HepG2 (cell line): ENCODE results near the gene ARFGAP2. TPM values are rescaled to one million over a fixed set of nuclear protein-coding genes. Genes with fewer than 3 reads are reported as not detected.

Experiments used
- CEBPB ChIP-seq: IDR thresholded peaks from 2 replicates; pipeline ENCODE4 v1.6.1; 2011; ENCODE audit warnings: low read depth, low read length, improper control_type of control experiment, borderline replicate concordance
- CHD4 ChIP-seq: fragments of 200-600 bp; sonication (generic); IDR thresholded peaks from 2 replicates; pipeline ENCODE4 v1.7.0; 2017; ENCODE audit warnings: mild to moderate bottlenecking, low read length, borderline replicate concordance
- ELF3 ChIP-seq: IDR thresholded peaks from 2 replicates; pipeline ENCODE4 v1.6.1; 2016; ENCODE audit warnings: missing genetic modification reagents, missing compliant biosample characterization
- SCMH1 ChIP-seq: sonication (generic); formaldehyde crosslinking; IDR thresholded peaks from 2 replicates; pipeline ENCODE4 v1.9.0; 2021; ENCODE audit warnings: missing genetic modification reagents, mild to moderate bottlenecking, borderline replicate concordance
- TCF12 ChIP-seq, 2 experiments: fragments of 450-650 bp in 1 of 2; sonication (generic) in 1 of 2; formaldehyde crosslinking in 1 of 2; IDR thresholded peaks; 2 replicates each; pipeline versions ENCODE4 v1.6.1 to v1.8.0; 2017 to 2022; ENCODE audit warnings: antibody characterized with exemption in 1 of 2, mild to moderate bottlenecking in 1 of 2, missing genetic modification reagents in 1 of 2, moderate library complexity in 1 of 2
- TEAD2 ChIP-seq: sonication (generic); formaldehyde crosslinking; IDR thresholded peaks from 2 replicates; pipeline ENCODE4 v1.9.0; 2021; ENCODE audit warnings: missing genetic modification reagents
- ZKSCAN8 ChIP-seq: IDR thresholded peaks from 2 replicates; pipeline ENCODE4 v1.6.1; 2016; ENCODE audit warnings: borderline replicate concordance, missing genetic modification reagents, missing compliant biosample characterization
- ZMYM3 ChIP-seq: sonication (generic); formaldehyde crosslinking; IDR thresholded peaks from 2 replicates; pipeline ENCODE4 v1.5.1; 2020; ENCODE audit warnings: mild to moderate bottlenecking, missing genetic modification reagents
- ZNF619 ChIP-seq: sonication (generic); formaldehyde crosslinking; IDR thresholded peaks from 2 replicates; pipeline ENCODE4 v1.4.0; 2020; ENCODE audit warnings: mild to moderate bottlenecking, missing genetic modification reagents
- polyA plus RNA-seq, 8 experiments: library from polyadenylated mRNA; depleted of rRNA in 3 of 8; stranded (reverse) in 7 of 8; unstranded in 1 of 8; fragments of >200 nt; fragmentation: Illumina TruSeq in 4 of 8; extraction: Trizol in 4 of 8; gene quantifications; 2 replicates each; pipeline versions ENCODE4 v1.2.1 to v1.2.3, GENCODE V29; 2011 to 2016; ENCODE audit warnings: low read depth in 4 of 8, missing spikeins in 1 of 8, mixed read lengths in 1 of 8; ENCODE audit not compliant: insufficient read depth in 1 of 8
- total RNA-seq, 5 experiments: library from RNA; depleted of rRNA; stranded (reverse); fragments of >200 nt; fragmentation: Illumina TruSeq; extraction: Trizol; gene quantifications; 2 replicates each; pipeline ENCODE4 v1.2.3, GENCODE V29; 2016; ENCODE audit warnings: low read depth in 1 of 5
- TF ChIP-seq, protein P1 (sequence below): sonication (generic); formaldehyde crosslinking; IDR thresholded peaks from 2 replicates; pipeline ENCODE4 v1.5.0; 2020; ENCODE audit warnings: mild to moderate bottlenecking, missing genetic modification reagents, borderline replicate concordance
- TF ChIP-seq, protein P2 (sequence below): IDR thresholded peaks from 2 replicates; pipeline ENCODE4 v1.6.1; 2016; ENCODE audit warnings: low read depth, missing genetic modification reagents, missing compliant biosample characterization
- TF ChIP-seq, protein P3 (sequence below): IDR thresholded peaks from 2 replicates; pipeline ENCODE4 v1.6.1; 2016; ENCODE audit warnings: mild to moderate bottlenecking, missing biosample characterization, missing genetic modification reagents

ARFGAP2 gene
- total and polyA plus RNA-seq, 2 of the 13 experiments (the other 11 are each of a cell fraction or from before 2014, with no cell fraction given): 32.3 to 75.3 TPM

DNA sequence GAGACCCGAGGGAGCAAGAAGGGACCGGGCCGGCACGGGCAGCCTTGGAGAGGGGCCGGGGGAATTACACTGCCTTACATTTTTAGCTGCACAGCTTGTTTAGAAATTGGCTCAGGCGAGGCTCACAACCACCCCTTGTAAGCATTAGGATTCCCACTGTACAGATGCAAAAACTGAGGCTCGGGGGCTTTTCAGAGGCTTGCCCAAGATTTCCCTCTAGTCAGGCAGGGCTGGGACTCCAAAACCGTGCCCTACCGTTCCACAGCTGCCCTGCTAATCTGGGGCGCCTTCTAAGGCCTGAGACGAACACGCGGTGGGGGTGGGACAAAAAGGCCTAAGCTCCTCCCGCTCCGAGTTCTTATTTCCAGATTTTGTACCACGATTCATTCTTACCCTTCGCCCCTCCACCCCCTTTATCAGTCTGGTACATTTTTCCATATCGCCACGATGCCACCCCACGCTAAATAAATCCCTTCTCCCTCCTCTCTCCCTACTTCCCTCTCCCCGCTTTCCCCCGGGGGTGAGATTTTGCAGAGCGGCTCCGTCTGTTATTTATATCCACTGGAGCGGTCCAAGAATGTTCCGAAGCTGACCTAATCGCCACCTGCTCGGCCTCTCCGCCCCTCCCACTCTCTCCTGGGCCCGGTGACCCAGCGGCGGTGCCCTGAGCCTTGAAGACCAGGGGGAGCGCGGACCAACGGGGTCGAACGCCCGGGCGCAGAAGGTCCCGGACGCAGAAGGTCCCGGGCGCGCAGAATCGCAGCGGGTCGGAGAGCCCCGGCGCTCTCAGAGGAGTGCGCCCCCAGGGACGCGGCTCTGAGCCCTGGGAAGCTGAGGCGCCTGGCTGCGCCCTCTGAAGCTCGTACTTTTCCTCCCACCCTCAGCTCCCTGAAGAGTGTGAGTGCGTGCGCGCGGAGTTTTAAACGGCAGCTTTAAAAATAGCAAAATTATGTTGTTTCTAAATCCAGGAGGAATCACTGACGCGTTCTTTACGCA, 10.3 kb upstream of the ARFGAP2 start (continued):
- no peak; the same call in 1 of the 2 replicates for TF ChIP-seq CHD4
- TF ChIP-seq SCMH1 (CRISPR knock-in tag): no peak
- TF ChIP-seq, protein P1, sequence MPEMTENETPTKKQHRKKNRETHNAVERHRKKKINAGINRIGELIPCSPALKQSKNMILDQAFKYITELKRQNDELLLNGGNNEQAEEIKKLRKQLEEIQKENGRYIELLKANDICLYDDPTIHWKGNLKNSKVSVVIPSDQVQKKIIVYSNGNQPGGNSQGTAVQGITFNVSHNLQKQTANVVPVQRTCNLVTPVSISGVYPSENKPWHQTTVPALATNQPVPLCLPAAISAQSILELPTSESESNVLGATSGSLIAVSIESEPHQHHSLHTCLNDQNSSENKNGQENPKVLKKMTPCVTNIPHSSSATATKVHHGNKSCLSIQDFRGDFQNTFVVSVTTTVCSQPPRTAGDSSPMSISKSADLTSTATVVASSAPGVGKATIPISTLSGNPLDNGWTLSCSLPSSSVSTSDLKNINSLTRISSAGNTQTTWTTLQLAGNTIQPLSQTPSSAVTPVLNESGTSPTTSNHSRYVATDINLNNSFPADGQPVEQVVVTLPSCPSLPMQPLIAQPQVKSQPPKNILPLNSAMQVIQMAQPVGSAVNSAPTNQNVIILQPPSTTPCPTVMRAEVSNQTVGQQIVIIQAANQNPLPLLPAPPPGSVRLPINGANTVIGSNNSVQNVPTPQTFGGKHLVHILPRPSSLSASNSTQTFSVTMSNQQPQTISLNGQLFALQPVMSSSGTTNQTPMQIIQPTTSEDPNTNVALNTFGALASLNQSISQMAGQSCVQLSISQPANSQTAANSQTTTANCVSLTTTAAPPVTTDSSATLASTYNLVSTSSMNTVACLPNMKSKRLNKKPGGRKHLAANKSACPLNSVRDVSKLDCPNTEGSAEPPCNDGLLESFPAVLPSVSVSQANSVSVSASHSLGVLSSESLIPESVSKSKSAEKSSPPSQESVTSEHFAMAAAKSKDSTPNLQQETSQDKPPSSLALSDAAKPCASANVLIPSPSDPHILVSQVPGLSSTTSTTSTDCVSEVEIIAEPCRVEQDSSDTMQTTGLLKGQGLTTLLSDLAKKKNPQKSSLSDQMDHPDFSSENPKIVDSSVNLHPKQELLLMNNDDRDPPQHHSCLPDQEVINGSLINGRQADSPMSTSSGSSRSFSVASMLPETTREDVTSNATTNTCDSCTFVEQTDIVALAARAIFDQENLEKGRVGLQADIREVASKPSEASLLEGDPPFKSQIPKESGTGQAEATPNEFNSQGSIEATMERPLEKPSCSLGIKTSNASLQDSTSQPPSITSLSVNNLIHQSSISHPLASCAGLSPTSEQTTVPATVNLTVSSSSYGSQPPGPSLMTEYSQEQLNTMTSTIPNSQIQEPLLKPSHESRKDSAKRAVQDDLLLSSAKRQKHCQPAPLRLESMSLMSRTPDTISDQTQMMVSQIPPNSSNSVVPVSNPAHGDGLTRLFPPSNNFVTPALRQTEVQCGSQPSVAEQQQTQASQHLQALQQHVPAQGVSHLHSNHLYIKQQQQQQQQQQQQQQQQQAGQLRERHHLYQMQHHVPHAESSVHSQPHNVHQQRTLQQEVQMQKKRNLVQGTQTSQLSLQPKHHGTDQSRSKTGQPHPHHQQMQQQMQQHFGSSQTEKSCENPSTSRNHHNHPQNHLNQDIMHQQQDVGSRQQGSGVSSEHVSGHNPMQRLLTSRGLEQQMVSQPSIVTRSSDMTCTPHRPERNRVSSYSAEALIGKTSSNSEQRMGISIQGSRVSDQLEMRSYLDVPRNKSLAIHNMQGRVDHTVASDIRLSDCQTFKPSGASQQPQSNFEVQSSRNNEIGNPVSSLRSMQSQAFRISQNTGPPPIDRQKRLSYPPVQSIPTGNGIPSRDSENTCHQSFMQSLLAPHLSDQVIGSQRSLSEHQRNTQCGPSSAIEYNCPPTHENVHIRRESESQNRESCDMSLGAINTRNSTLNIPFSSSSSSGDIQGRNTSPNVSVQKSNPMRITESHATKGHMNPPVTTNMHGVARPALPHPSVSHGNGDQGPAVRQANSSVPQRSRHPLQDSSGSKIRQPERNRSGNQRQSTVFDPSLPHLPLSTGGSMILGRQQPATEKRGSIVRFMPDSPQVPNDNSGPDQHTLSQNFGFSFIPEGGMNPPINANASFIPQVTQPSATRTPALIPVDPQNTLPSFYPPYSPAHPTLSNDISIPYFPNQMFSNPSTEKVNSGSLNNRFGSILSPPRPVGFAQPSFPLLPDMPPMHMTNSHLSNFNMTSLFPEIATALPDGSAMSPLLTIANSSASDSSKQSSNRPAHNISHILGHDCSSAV (CRISPR knock-in tag): no peak
- TF ChIP-seq, protein P2, sequence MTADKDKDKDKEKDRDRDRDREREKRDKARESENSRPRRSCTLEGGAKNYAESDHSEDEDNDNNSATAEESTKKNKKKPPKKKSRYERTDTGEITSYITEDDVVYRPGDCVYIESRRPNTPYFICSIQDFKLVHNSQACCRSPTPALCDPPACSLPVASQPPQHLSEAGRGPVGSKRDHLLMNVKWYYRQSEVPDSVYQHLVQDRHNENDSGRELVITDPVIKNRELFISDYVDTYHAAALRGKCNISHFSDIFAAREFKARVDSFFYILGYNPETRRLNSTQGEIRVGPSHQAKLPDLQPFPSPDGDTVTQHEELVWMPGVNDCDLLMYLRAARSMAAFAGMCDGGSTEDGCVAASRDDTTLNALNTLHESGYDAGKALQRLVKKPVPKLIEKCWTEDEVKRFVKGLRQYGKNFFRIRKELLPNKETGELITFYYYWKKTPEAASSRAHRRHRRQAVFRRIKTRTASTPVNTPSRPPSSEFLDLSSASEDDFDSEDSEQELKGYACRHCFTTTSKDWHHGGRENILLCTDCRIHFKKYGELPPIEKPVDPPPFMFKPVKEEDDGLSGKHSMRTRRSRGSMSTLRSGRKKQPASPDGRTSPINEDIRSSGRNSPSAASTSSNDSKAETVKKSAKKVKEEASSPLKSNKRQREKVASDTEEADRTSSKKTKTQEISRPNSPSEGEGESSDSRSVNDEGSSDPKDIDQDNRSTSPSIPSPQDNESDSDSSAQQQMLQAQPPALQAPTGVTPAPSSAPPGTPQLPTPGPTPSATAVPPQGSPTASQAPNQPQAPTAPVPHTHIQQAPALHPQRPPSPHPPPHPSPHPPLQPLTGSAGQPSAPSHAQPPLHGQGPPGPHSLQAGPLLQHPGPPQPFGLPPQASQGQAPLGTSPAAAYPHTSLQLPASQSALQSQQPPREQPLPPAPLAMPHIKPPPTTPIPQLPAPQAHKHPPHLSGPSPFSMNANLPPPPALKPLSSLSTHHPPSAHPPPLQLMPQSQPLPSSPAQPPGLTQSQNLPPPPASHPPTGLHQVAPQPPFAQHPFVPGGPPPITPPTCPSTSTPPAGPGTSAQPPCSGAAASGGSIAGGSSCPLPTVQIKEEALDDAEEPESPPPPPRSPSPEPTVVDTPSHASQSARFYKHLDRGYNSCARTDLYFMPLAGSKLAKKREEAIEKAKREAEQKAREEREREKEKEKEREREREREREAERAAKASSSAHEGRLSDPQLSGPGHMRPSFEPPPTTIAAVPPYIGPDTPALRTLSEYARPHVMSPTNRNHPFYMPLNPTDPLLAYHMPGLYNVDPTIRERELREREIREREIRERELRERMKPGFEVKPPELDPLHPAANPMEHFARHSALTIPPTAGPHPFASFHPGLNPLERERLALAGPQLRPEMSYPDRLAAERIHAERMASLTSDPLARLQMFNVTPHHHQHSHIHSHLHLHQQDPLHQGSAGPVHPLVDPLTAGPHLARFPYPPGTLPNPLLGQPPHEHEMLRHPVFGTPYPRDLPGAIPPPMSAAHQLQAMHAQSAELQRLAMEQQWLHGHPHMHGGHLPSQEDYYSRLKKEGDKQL: no peak
- no peak for TF ChIP-seq ZKSCAN8 (CRISPR knock-in tag)
- TF ChIP-seq ZMYM3: peak; percentile 94
- TF ChIP-seq ELF3 (CRISPR knock-in tag): no peak
- no peak for TF ChIP-seq TCF12 (IDR thresholded peaks at IDR 0.05)
- no peak for TF ChIP-seq TCF12 (CRISPR knock-in tag; IDR thresholded peaks at IDR 0.05)
- no peak for TF ChIP-seq ZNF619 (CRISPR knock-in tag)
- no peak for TF ChIP-seq TEAD2
- TF ChIP-seq, protein P3, sequence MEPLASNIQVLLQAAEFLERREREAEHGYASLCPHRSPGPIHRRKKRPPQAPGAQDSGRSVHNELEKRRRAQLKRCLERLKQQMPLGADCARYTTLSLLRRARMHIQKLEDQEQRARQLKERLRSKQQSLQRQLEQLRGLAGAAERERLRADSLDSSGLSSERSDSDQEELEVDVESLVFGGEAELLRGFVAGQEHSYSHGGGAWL (CRISPR knock-in tag): peak; percentile 56; the same call in 1 of the 2 replicates
- TF ChIP-seq CEBPB: no peak
